Measurements from ENCODE around the gene KISS1R. TPM values are rescaled to one million over a fixed set of nuclear protein-coding genes. Genes with fewer than 3 reads are reported as not detected.
"Not testable (repeated sequence)": the region's sequence is repeated elsewhere in the genome, so short reads cannot be mapped to it uniquely, and the experiment has no call there.

The KISS1R gene
- total RNA-seq, 2 donors from 2014 or later, result 17.5 to 53.1 TPM

GRCh38 chr19:876780-877314 is 40.3 kb upstream of the KISS1R start:
- H3K9me3 Mint-ChIP-seq, result no peaks in the 10 kb centered on the region
- ATAC-seq (replicated peaks), result no peak
- H3K36me3 Mint-ChIP-seq (ENCODE audit: low read depth), result peaks cover 13% of the 10 kb centered on the region
- peaks cover 4% of the 10 kb centered on the region for H3K4me1 Mint-ChIP-seq
- H3K4me3 Mint-ChIP-seq, result no peak overlapping the region
- H3K27me3 Mint-ChIP-seq, result no peaks in the 10 kb centered on the region
- H3K27ac Mint-ChIP-seq, result no peak overlapping the region

- not testable (repeated sequence) for ATAC-seq (replicated peaks); H3K27ac Mint-ChIP-seq; H3K9me3 Mint-ChIP-seq; H3K4me1 Mint-ChIP-seq; H3K4me3 Mint-ChIP-seq; H3K27me3 Mint-ChIP-seq
- H3K36me3 Mint-ChIP-seq (ENCODE audit: low read depth), result peaks cover 20% of the 10 kb centered on the region
These were observed 39.0 kb upstream of the KISS1R start for GRCh38 chr19:877992-878660.

- H3K27me3 Mint-ChIP-seq; H3K4me1 Mint-ChIP-seq; H3K9me3 Mint-ChIP-seq; ATAC-seq (replicated peaks); H3K4me3 Mint-ChIP-seq: not testable (repeated sequence)
- Mint-ChIP-seq H3K36me3 (ENCODE audit: low read depth) (peaks cover 27% of the 10 kb centered on the region), H3K27ac (peak overlapping the region; percentile 69)
These were observed 38.2 kb upstream of the KISS1R start for GRCh38 chr19:878751-879561.

GRCh38 chr19:879711-880438 is 37.3 kb upstream of the KISS1R start:
- no peak for ATAC-seq (replicated peaks)
- H3K36me3 Mint-ChIP-seq (ENCODE audit: low read depth), result peaks cover 28% of the 10 kb centered on the region
- H3K4me3 Mint-ChIP-seq, result no peak overlapping the region
- H3K27me3 Mint-ChIP-seq, result no peaks in the 10 kb centered on the region
- H3K27ac Mint-ChIP-seq, result no peak overlapping the region
- peaks cover 4% of the 10 kb centered on the region for H3K4me1 Mint-ChIP-seq
- no peaks in the 10 kb centered on the region for H3K9me3 Mint-ChIP-seq

- H3K27ac Mint-ChIP-seq, result no peak overlapping the region
- H3K9me3 Mint-ChIP-seq, result no peaks in the 10 kb centered on the region
- no peak overlapping the region for H3K4me3 Mint-ChIP-seq
- H3K27me3 Mint-ChIP-seq, result no peaks in the 10 kb centered on the region
- ATAC-seq (replicated peaks), result no peak
- peaks cover 31% of the 10 kb centered on the region for H3K36me3 Mint-ChIP-seq (ENCODE audit: low read depth)
- peaks cover 4% of the 10 kb centered on the region for H3K4me1 Mint-ChIP-seq
These were observed 35.6 kb upstream of the KISS1R start for GRCh38 chr19:881385-882071.

GRCh38 chr19:882871-883497 is 34.1 kb upstream of the KISS1R start:
- H3K9me3 Mint-ChIP-seq, result no peaks in the 10 kb centered on the region
- no peak overlapping the region for H3K27ac Mint-ChIP-seq
- no peaks in the 10 kb centered on the region for H3K27me3 Mint-ChIP-seq
- ATAC-seq (replicated peaks), result no peak
- H3K4me1 Mint-ChIP-seq, result peaks cover 4% of the 10 kb centered on the region
- peaks cover 45% of the 10 kb centered on the region for H3K36me3 Mint-ChIP-seq (ENCODE audit: low read depth)
- no peak overlapping the region for H3K4me3 Mint-ChIP-seq

GRCh38 chr19:883661-884211 is 33.4 kb upstream of the KISS1R start:
- no peak for ATAC-seq (replicated peaks)
- Mint-ChIP-seq H3K27ac (no peak overlapping the region), H3K9me3 (no peaks in the 10 kb centered on the region), H3K36me3 (ENCODE audit: low read depth) (peaks cover 48% of the 10 kb centered on the region), H3K4me3 (no peak overlapping the region), H3K27me3 (no peaks in the 10 kb centered on the region), H3K4me1 (peaks cover 4% of the 10 kb centered on the region)

- H3K4me3 Mint-ChIP-seq, result no peak overlapping the region
- peaks cover 55% of the 10 kb centered on the region for H3K36me3 Mint-ChIP-seq (ENCODE audit: low read depth)
- H3K27me3 Mint-ChIP-seq, result no peaks in the 10 kb centered on the region
- no peaks in the 10 kb centered on the region for H3K9me3 Mint-ChIP-seq
- H3K4me1 Mint-ChIP-seq, result no peaks in the 10 kb centered on the region
- no peak overlapping the region for H3K27ac Mint-ChIP-seq
- no peak for ATAC-seq (replicated peaks)
These were observed 32.5 kb upstream of the KISS1R start for GRCh38 chr19:884420-885211.

- Mint-ChIP-seq H3K4me1 (no peaks in the 10 kb centered on the region), H3K27me3 (no peaks in the 10 kb centered on the region), H3K36me3 (ENCODE audit: low read depth) (peaks cover 56% of the 10 kb centered on the region), H3K27ac (no peak overlapping the region), H3K9me3 (no peaks in the 10 kb centered on the region), H3K4me3 (no peak overlapping the region)
- ATAC-seq (replicated peaks), result no peak
These were observed 31.5 kb upstream of the KISS1R start for GRCh38 chr19:885536-886224.

GRCh38 chr19:887072-887471 is 30.1 kb upstream of the KISS1R start:
- Mint-ChIP-seq H3K9me3 (no peaks in the 10 kb centered on the region), H3K27me3 (no peaks in the 10 kb centered on the region), H3K36me3 (ENCODE audit: low read depth) (peaks cover 47% of the 10 kb centered on the region), H3K4me1 (no peaks in the 10 kb centered on the region), H3K4me3 (no peak overlapping the region), H3K27ac (no peak overlapping the region)
- no peak for ATAC-seq (replicated peaks)

GRCh38 chr19:887599-887998 is 29.5 kb upstream of the KISS1R start:
- H3K27ac Mint-ChIP-seq, result no peak overlapping the region
- H3K4me1 Mint-ChIP-seq, result no peaks in the 10 kb centered on the region
- no peaks in the 10 kb centered on the region for H3K9me3 Mint-ChIP-seq
- peak overlapping the region; percentile 6 for H3K4me3 Mint-ChIP-seq
- peaks cover 42% of the 10 kb centered on the region for H3K36me3 Mint-ChIP-seq (ENCODE audit: low read depth)
- H3K27me3 Mint-ChIP-seq, result no peaks in the 10 kb centered on the region
- ATAC-seq (replicated peaks), result no peak

GRCh38 chr19:888581-889385 is 28.4 kb upstream of the KISS1R start:
- H3K4me3 Mint-ChIP-seq, result peak overlapping the region; percentile 31
- ATAC-seq (replicated peaks), result peak; percentile 17

More at GRCh38 chr19:888581-889385, 28.4 kb upstream of the KISS1R start:
- Mint-ChIP-seq H3K9me3 (no peaks in the 10 kb centered on the region), H3K27me3 (no peaks in the 10 kb centered on the region), H3K4me1 (peaks cover 5% of the 10 kb centered on the region), H3K27ac (peak overlapping the region; percentile 25), H3K36me3 (ENCODE audit: low read depth) (peaks cover 45% of the 10 kb centered on the region)

Measured in activated T-helper 17 cell treated with anti-CD3 and anti-CD28 coated beads, Interleukin-2, amount 50 U/mL, for 72 hours (primary cell).